GM19397 (cell line): ENCODE results near the gene JAKMIP2.
"Not testable (repeated sequence)": the region's sequence is repeated elsewhere in the genome, so short reads cannot be mapped to it uniquely, and the experiment has no call there.

Experiments used
- ATAC-seq: cut with Tn5 transposase; IDR thresholded peaks from one replicate; pipeline ENCODE4 v1.9.1; 2021; ENCODE audit warnings: mild to moderate bottlenecking, moderate library complexity; ENCODE audit not compliant: unreplicated experiment

Gene JAKMIP2

DNA sequence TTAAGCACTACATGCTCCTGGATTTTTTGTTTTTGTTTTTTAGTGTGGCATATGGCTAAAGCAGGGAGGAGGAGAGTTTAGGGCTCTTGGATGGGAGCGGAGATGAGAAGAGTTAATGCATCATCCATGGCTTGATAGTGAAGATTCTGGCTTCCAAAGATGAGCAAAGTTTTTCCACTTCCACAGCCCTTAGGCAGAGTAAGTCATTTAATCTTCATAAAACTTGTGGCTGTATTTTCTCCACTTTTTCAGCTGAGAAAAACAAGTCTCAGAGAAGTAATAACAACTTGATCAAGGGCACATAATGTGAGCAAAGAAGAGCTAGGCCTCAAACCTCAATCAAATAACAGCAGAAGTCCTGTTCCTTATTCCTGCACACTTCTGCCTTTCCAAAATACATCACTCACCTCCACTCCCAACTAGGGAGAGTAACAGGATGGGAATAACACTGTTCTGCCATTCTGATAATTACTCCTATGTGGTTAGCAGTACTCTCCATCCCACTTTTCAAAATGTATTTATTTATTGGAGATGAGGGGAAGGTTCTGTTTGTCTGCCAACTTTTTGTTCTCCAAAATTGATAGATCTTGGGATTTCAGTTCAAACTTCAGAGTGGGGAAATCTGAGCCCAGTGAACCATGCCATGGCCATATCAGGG lies 218.9 kb downstream of the JAKMIP2 start:
- ATAC-seq: no peak

DNA sequence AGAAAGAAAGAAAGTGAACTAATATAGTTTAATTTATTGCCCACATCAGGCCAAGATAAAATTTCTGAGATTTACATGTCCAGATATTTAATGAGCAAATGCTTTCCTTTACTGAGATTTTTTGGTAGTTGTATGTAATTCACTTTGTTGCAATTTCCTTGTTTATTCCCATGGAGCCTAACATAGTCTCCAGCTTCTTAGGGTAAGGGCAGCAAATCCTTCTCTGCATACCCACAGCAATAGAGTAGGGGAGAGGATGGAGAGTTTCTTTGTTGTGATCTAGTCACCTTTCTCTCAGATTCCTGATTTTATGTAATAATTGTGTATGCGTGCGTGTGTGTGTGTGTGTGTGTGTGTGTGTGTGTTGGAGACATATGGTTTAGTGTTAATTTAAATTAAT lies 221.1 kb downstream of the JAKMIP2 start:
- no peak for ATAC-seq

DNA sequence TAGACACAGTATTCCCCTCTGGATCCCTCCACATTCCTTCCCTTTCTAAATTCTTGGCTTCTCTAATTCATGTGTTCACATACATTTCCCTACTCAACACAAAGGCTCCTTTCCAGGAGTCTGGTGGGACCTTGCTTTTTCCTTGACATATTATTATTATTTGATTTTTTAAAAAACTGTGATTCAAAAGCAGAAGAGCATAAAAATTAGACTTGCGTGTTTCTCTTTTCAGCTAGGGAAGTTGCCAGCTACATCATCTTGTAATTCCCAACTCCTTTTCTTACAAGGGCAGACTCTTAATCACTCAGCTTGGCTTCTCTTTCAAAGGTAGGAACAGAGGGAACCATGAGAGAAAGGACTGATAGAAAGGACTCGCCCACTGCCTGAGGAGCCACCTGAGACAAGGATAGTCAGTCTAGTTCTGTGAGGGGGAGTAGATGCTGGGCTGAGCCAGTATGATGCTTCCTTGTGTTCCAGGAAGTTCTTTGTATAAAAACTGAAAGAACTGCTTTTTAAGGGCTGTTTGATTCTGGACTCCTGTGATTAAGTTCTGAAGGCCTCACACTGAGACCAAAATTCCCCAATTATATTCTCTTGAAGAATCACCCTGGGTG lies 221.7 kb downstream of the JAKMIP2 start:
- no peak for ATAC-seq

DNA sequence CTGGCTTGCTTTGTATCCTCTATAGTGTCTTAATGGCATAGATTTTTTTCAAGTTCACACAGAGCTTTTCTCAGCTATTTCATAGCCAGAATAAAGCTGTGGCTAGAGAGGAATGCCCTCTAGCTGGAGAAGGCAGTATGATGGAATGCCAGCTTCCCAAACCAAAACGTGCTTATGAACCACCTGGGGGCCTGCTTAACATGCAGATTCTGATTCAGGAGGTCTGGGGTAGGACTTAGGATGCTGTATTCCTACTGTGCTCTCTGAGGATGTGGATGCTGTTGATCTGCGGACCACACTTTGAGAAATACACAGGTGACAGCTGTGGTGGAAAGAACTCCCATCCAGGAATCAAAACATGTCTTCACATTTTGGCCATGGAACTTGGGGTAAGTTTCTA lies 222.8 kb downstream of the JAKMIP2 start:
- ATAC-seq: no peak

DNA sequence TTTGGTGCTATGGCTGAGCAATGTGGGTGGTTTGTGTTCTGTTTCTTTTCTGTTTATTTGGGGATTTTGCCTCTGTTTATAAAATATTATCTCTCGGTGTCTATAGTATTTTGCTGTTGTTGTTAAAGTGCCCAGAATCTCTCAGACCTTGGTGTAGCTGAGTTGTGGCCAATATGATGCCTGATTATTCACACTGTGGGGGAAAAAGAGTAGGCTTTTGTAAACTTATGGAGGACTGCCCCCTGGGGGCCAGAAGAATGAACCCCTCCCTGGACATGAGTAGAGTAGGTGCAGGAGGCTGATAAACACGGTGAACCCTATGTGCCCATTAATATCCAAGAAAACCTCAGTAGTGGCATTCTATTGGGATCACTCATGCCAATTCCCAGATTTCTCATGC lies 223.7 kb downstream of the JAKMIP2 start:
- no peak for ATAC-seq

DNA sequence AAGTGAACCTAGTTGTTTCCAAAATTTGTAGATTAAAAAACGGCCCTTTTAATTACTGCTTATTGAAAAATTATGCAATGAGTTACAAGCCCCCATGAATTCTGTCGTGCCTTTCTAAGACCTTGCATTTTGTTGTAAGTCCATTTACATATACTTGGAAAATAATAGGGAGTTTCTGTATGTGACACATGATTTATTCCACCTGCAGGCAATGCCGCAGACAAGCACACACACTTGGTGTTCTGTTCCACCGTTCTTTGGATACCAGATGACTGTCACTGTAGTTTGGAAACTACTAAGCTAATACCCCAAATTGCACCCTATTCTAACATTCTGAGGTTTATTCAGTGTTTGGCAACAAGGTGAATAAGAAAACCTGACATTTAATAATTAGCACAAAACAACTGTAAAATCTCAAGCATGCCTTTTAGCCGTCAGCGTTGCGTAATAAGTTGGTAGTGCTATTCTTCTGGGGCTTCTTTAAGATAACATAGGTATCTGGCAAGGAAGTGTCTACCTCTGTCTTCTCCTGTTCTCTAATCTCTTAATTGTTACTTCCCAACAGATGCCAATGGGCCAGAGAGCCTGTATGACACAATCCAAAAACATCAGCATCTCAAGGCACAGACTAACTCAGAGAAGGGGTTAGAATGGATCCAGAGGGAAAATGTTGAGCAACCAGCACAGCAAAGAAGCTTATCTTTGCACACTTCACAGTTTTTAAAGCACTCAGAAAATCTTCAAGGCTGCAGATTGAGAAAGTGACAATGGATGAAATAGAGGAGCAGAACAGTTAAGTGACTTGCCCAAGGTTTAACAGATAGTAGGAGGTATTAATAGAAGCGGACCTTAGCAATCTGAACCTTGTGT lies 224.4 kb downstream of the JAKMIP2 start:
- no peak for ATAC-seq

DNA sequence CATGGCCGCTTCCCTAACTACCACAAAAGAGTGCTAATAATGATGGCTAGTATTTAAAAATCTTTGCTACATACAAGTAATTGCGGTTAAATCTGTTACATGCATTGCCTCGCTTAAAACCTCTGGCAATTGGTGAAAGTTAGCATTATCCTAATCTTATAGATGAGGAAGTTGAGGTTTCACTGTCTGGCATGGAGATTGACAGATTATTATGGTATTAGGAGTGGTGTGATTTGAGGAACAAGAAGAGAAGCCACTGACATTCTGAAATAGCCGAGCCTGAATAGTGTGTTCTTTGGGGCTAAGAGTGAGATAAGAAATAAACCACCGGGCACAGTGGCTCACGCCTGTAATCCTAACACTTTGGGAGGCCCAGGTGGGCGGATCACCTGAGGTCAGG lies 227.4 kb downstream of the JAKMIP2 start:
- no peak for ATAC-seq

DNA sequence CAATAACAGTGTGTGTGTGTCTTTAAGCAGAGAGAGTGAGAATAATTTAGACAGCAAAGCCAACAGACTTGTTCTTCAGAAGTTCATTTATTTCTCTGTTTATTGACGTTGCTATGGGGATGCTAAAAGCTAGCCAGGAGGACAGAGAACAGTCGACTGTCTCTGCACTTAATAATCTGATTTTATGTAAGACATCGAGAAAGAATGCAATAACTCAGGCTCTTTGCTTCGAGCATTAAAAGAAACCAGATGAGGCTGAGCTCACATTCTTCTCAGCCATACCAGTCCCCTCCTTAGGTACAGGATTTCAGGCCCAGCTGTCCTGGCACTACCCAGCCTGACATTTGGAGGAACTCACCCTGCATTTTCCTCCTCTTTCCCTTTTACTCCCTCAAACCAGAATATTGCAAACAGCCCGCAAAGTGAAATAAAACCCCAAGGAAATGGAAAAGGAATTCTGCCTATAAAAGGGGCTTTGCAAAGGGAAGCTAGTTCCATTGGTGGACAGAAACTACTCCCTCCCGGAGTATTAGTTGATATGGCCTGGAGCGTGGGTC lies 228.2 kb downstream of the JAKMIP2 start:
- no peak for ATAC-seq

DNA sequence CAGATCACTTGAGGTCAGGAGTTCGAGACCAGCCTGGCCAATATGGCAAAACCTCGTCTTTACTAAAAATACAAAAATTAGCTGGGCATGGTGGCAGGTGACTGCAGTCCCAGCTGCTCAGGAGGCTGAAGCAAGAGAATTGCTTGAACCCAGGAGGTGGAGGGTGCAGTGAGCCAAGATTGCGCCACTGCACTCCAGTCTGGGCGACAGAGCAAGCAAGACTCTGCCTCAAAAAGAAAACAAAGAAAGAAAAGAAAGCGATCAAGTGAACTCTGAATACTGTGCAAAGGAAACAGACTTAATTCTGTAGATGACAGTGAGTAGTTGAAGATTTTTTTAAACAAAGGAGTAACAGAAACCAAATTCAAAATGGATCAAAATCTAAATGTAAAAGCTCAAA lies 228.7 kb downstream of the JAKMIP2 start:
- ATAC-seq: not testable (repeated sequence)

DNA sequence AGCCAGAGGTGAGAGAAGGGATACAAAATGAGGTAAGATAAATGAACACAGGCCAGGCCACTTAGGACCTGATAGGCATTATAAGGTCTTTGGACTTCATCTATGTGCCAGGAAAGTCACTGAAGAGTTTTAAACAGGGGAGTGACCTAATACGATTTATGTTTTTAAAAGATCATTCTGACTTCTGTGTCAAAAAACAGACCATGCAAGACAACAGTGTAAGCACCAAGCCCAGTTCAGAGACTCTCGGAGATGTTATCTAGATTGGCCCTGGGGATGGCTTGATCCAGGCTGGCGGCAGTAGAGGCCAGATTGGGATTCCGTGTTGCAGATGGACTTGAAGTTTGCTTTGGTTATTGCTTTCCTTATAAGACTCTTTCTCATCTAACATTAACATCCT lies 229.6 kb downstream of the JAKMIP2 start:
- ATAC-seq: no peak

DNA sequence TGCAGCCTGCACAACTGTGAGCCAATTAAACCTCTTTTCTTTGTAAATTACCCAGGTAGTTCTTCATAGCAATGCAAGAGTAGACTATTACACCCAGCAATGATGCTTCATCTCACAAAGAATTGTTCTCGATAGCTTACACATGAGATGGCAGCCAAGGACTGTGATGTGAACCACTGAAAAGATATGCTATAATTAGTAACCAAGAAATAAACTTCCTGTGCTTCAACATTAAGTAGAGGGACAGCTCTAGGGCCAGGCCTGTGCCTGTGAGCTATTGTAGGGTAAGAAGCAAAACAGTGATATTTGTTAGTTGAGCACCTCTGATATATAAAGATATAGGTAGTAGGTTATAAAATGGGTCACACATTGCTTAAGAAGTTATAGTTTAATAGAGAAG lies 230.9 kb downstream of the JAKMIP2 start:
- no peak for ATAC-seq

DNA sequence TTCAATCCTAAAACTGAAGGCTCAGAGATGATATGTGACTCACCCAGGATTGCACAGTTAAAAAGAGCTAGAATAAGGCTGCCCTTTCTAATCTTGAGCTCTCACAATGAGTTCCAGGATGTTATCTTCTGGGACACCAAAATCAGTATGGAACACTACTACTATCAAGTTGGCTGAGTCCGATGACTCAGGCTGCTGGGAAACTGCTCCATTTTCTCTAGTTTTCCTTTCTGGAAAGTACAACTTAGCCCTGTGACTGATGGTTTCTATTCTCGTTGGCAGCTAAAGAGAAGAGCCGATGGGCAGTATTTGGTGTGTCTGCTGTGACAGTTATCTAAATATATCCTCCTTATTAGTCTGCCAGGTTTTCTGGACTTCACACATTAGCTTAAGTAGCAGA lies 234.8 kb downstream of the JAKMIP2 start:
- ATAC-seq: no peak

DNA sequence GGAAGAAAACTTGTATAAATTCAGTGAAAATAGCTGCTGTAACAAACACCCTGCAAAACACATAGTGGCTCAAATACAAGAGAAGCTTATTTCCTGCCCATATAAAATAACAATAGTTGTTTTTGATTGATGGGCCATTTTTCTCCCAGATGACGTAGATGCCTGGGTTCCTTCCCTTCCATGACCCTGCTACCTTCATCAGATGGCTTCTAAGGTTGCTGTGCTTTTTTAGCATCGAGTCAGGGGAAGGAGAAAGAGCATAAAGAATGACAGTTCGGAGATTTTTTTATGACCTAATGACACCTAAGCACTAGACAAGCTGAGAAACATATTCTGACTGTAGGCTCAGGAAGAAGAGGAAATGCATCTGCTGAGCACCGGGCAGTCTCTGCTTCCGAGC lies 238.0 kb downstream of the JAKMIP2 start:
- no peak for ATAC-seq

DNA sequence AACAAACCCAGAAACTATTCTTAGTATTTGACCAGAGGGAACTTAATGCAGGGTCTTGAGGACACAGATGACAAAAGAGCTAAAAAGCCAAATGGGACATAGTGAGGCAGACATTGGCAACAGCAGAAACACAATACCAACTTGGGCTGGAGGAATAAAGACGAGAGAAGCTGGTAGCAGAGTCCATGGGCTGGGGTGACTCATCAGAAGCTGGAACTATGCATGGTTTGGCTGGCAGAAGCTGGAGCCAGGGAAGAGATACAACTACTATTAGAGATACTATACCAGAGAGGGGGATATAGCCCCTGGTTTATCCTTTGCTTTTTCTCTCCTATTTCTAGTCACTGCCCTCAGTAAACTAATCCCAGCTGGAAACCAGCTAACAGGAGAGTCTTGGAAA lies 243.5 kb downstream of the JAKMIP2 start:
- no peak for ATAC-seq

DNA sequence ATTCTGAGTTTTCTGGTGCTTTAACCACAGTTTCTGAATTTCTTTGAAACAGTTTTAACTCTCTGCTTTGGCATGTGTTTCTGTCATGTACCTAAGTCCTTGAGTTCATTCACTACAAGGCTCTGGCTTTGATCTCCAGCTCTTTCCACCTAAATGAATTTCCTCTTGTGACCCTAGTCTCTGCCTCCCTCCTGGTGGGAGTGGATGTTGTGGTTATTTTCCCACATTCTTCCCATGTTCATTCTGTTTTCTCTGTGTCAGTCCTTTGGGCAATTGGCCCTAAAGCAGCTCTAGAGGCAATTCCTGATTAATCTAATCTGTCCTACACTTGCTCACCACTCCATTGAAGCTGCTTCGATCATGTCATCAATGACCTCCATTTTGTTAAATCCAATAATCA lies 244.3 kb downstream of the JAKMIP2 start:
- no peak for ATAC-seq
